GM03348 (cell line): ENCODE data around the gene DSCAM.

Source experiments
- DNase-seq: peaks from one replicate; pipeline ENCODE4 v3.0.0; 2012; ENCODE audit warnings: low spot score

The DSCAM gene

DNA sequence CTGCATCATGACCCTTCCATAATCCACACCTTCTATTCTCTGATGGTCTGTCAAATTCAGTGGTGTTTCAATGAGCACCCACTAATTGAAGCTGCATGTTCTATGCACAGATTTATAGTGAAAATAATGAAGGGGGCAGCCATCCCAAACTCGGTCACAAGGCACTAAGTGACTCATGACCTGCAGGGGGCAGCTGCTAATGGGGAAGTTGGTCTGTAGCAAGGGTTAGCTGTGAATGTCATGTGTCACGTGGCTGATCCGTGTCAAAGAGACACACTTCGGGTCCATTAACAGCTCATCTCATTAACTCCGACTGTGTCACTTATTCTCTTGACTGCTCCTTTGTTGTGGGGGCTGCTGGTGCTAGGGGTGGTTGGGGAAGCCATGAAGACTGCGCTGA lies 673.1 kb downstream of the DSCAM start:
- DNase-seq = no peak

DNA sequence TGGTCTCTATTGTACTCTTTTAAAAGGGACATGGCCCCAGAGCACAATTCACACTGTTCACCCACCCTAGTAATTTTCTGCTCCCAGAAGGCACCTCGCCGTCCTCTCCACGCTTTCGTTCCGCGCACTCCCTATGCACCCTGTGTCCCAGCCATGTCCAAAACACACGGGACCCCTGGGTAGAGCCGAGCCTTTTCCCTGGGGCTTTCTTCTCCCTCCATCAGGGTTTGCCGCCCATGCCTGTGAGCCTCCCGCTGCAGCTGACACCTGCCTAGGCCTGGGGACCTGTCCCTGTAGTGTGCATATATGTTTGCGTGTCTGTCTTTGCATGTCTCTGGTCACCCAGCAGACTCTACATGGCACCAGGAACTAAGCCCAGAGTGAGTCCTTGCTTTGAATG lies 677.0 kb downstream of the DSCAM start:
- DNase-seq = no peak

DNA sequence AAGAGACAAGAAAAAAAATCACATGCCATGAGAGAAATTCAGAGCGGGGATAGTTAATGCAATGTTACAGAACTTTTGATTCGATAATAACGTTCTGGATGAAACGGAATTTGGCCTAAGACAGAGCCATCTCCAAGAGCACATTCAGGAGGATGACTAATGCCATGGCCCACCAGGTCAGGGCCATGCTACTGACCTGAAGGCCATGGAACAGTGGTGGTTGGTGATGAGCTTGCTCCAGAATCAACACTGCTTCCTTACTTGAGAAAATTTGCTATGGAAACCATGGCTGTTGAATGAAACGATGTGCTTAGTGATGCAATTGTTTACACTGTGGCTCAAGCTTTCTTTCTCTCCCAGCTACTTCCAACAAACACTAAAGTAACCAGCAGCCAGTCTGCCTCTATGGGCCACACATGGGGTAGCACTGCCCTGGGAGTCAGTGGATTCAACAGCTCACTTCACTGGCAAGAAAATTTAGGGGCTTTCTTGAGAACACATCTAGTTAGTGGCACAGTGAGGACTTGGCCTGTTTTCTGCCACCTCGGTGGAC lies 680.6 kb downstream of the DSCAM start:
- DNase-seq = no peak

- DNase-seq = no peak
These were observed 681.2 kb downstream of the DSCAM start for GRCh38 chr21:40165773-40166070.

GRCh38 chr21:40164905-40165772 lies 681.8 kb downstream of the DSCAM start:
- no peak for DNase-seq

GRCh38 chr21:40162075-40162474 lies 684.9 kb downstream of the DSCAM start:
- no peak for DNase-seq

DNA sequence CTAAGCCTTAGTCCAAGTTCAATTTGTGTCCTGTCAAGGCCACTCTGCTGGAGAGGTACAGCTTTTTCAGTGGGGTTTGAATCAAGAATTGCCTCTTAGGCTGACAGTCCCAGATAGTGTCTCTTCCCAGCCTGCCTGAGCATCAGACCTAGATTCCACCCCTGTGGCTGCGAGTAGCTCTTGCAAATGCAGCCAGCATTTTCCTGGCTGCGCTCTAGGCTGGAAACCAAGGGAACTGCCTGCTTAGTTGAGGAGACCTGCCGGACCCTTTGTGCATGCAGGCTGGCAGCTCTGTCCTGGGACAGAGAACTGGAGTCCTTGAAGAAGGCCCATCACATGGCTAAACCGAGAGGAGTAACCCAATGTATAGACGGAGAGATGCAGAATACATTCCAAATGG lies 686.0 kb downstream of the DSCAM start:
- DNase-seq = no peak

GRCh38 chr21:40158366-40158765 lies 688.6 kb downstream of the DSCAM start:
- DNase-seq = no peak

- no peak for DNase-seq
These were observed 691.4 kb downstream of the DSCAM start for GRCh38 chr21:40155563-40155962.

- no peak for DNase-seq
These were observed 693.6 kb downstream of the DSCAM start for GRCh38 chr21:40153351-40153750.

DNA sequence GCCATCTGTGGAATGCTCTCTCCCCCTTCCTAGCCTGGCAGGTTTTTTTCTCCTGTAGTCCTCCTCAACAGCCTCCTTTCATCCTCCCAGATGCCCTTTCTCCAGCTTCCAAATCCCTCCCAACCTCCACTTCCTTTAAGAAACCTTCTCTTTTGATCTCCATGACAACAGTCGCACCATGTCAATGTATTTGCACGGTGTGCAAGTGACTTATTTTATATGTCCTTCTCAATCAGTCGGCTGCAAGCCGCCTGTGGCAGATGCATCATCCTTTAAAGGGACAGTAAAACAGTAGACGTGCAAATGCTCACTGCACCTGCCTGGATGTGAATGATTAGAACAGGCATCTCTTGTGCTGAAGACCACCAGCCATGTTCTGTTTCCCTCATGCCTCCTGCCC lies 694.5 kb downstream of the DSCAM start:
- no peak for DNase-seq

DNA sequence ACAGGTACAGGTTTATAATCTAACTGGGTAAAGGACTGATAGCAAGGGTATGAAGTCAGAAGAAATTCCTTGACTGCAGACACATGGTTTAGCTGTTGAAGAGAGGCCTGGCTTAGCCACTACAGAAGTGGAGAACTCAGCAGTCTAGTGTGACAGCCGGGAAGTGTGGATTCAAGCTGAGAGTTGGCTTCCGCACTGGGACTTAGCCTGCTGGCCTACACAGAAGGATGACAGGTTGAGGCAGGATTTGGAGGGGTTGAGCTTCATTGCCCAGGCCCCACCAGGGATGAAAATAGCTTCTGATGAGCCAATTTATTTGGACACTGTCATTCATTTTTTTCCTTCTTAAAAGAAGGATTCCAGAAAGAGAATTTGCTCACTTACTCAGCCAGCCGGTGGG lies 695.3 kb downstream of the DSCAM start:
- DNase-seq = no peak

GRCh38 chr21:40146216-40146837 lies 700.6 kb downstream of the DSCAM start:
- no peak for DNase-seq

DNA sequence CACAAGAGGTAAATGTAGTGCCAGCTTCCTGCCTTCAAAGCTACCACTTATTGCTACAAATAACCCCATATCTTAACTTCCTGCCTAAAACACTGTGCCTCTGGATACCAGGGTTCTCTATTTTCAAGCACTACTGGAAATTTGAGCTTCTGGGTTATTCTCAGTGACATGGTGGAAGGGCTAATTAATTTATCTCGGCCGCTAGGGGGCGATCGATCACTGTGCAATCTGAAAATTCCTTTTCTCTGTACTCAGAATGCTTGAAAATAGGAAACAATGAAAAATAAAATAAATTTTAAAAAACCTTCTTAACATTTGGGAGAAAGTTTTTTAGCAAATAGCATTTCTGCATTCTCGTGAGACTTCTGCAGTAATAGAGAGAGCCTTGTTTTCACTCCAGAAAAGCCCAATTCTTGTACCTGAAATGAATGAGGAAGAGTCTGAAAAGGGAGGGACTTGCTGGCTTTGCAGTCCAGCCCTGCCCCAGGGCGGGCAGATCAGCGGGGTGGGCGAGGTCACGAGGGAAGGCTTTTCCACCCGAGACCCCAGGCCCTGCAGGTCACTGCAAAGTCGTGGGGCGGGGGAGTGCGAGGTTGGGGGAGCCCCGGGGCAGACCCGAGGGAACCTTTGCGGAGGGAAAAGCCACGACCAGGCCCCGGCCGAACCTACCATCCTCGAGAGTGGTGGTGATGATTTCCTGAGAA lies 703.0 kb downstream of the DSCAM start:
- peak; percentile 73 for DNase-seq

DNA sequence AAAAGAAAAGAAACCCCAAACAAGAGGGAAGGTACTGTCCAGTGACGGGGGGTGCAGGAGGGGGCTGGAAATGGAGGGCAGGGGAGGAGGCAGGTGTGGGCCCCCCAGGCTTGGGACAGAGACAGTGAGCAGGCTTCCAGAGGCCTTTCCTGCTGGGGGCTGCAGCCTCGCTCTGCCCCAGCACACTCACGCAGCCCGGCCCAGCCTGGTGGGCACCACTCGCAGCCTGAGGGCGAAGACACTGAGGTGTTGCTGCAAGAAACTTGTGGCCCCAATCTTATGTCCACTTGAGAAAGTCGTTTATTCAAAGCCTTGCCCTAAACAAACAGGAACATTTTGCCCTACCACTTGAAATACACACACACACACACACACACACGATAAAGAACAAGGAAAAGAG lies 705.3 kb downstream of the DSCAM start:
- no peak for DNase-seq

DNA sequence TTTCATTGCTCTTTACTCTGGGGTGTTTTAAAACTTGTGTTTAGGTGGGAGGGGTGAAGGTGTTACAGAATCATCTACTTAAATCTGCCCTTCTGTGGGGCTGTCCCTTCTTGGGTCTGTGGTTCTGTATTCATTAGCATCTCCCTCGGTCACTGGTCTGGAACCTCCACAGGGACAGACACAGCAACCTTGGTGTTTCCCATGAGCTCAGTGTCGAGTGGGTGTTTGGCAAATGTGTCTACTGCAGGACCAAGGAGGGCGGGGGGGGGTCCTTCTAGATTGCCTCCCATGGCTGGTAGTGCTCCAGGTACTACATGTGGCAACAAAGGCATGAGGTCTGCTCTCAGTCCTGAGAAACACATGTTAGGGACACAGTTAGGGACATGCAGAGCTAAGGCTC lies 706.3 kb downstream of the DSCAM start:
- DNase-seq = no peak

DNA sequence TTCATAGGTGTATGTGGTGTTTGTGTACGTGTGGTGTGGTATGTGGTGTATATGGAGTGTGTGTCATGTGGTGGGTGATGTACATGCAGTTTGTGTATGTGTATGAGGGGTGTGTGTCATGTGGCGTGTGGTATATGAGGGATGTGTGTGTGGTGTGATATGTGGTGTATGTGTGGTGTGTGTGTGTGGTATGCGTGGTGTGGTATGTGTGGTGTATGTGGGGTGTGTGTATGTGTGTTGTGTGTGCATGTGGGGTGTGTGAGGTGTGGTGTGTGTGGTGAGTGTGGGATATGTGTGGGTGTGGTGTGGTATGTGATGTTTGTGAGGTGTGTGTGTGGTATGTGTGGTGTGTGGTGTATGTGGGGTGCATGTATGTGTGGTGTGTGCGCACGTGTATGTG lies 707.3 kb downstream of the DSCAM start:
- DNase-seq = no peak

DNA sequence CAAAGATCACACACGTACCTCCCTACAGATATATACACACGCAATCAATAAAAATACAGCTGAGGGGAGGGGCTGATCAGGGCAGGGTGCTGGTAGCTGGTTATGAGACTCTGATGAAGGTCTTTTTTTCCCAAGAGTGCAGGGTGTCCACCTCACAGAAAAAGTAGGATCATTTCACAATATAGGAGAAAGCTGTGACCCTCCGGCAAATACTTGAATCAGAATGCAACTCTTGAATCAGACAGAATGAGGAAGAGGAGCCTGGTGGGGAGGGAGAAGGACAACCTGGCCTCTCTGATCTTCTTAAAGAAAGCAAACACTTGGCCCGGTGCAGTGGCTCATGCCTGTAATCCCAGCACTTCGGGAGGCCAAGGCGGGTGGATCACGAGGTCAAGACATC lies 710.4 kb downstream of the DSCAM start:
- no peak for DNase-seq

GRCh38 chr21:40134731-40135492 lies 712.0 kb downstream of the DSCAM start:
- DNase-seq = no peak

DNA sequence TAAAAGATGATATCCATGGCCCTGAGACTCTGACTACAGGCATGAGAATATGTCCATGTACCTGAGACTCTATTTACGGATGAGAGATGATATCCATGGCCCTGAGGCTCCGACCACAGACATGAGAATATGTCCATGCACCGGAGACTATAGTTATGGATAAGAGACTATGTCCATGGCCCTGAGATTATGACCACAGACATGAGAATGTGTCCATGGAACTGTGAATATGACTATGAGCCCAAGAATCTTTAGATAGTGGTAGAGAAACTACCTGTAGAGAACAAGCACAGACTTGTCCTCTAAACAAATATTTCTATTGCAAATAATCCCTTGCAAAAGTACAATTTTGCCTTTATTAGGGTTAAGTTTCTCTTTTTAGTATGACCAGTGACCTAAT lies 716.5 kb downstream of the DSCAM start:
- no peak for DNase-seq

DNA sequence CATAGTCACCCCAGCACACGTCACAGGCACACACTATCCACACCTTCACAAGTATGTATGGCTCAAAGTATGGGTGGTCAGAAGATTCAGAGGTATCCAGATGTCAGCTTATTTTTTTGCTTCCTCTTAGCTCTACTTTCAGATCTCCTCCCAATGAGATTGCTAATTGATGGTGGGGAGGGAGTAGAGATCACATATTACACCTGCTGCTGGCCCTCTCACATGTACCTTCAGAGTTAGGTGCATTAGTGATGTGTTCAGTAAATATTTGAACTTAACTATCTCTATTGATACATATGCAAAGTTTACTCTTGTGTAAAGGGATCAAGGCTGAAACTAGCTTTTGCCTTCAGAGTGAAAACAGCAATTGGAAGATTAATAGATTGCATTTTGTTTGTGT lies 717.1 kb downstream of the DSCAM start:
- no peak for DNase-seq

GRCh38 chr21:40128891-40129290 lies 718.1 kb downstream of the DSCAM start:
- no peak for DNase-seq
